Activated T-helper 2 cell treated with anti-CD3 and anti-CD28 coated beads, Interferon-gamma antibody, Interleukin-2, Interleukin-4, amounts not matched to agents 10 μg/mL and 5 μg/mL and 100 μg/mL, durations not matched to agents 14 hours and 24 hours and 36 hours (primary cell): ENCODE data around the gene OXA1L. TPM values are rescaled to one million over a fixed set of nuclear protein-coding genes. Genes with fewer than 3 reads are reported as not detected.
"Not testable (repeated sequence)": the region's sequence is repeated elsewhere in the genome, so short reads cannot be mapped to it uniquely, and the experiment has no call there.

Experiments
- DNase-seq: peaks from one replicate; pipeline ENCODE4 v3.0.0; 2021; ENCODE audit warnings: low spot score
- H3K27ac Mint-ChIP-seq: one replicate; pipeline ENCODE4 v1.8.0; 2021; ENCODE audit warnings: mixed read lengths
- H3K27me3 Mint-ChIP-seq: one replicate; pipeline ENCODE4 v1.8.0; 2021; ENCODE audit warnings: low read depth, mixed read lengths
- H3K36me3 Mint-ChIP-seq: one replicate; pipeline ENCODE4 v1.8.0; 2021; ENCODE audit warnings: low read depth, mixed read lengths
- H3K4me1 Mint-ChIP-seq: one replicate; pipeline ENCODE4 v1.8.0; 2021; ENCODE audit warnings: low read depth, mixed read lengths
- H3K4me3 Mint-ChIP-seq: one replicate; pipeline ENCODE4 v1.8.0; 2021; ENCODE audit warnings: low read depth, mild to moderate bottlenecking, moderate library complexity, mixed read lengths
- H3K9me3 Mint-ChIP-seq: one replicate; pipeline ENCODE4 v1.8.0; 2021; ENCODE audit warnings: mixed read lengths
- intact Hi-C: fragments of 100-400 bp; cut with micrococcal nuclease; formaldehyde crosslinking; loops from one replicate; pipeline ENCODE4 v1.15.1; 2023
- total RNA-seq: library from RNA; stranded (reverse); gene quantifications from 2 replicates; pipeline ENCODE4 v1.2.3, GENCODE V29; 2022

The OXA1L gene
- total RNA-seq, 1 donor from 2014 or later: 114 TPM

GRCh38 chr14:22740020-22740419 lies 26.5 kb upstream of the OXA1L start:
- intact Hi-C loops: no loop called here
- Mint-ChIP-seq H3K36me3 (peaks cover 6% of the 10 kb centered on the region), H3K27ac (no peak overlapping the region), H3K27me3 (peaks cover 7% of the 10 kb centered on the region), H3K4me1 (peaks cover 21% of the 10 kb centered on the region), H3K9me3 (no peaks in the 10 kb centered on the region), H3K4me3 (no peak overlapping the region)
- DNase-seq: no peak

- H3K36me3 Mint-ChIP-seq: no peaks in the 10 kb centered on the region
- no peak for DNase-seq
- no peak overlapping the region for H3K4me3 Mint-ChIP-seq
- H3K9me3 Mint-ChIP-seq: no peaks in the 10 kb centered on the region
- H3K27ac Mint-ChIP-seq: no peak overlapping the region
- intact Hi-C loops: no loop called here
- peaks cover 17% of the 10 kb centered on the region for H3K4me1 Mint-ChIP-seq
- peaks cover 39% of the 10 kb centered on the region for H3K27me3 Mint-ChIP-seq
These were observed 18.7 kb upstream of the OXA1L start for GRCh38 chr14:22747769-22748168.

GRCh38 chr14:22748206-22748605 lies 18.3 kb upstream of the OXA1L start:
- no peak for DNase-seq
- Mint-ChIP-seq H3K27me3 (peaks cover 41% of the 10 kb centered on the region), H3K4me1 (peaks cover 21% of the 10 kb centered on the region), H3K27ac (no peak overlapping the region), H3K36me3 (no peaks in the 10 kb centered on the region), H3K4me3 (no peak overlapping the region), H3K9me3 (no peaks in the 10 kb centered on the region)
- intact Hi-C loops: no loop called here

- Mint-ChIP-seq H3K27ac (no peak overlapping the region), H3K4me1 (peaks cover 21% of the 10 kb centered on the region), H3K4me3 (no peak overlapping the region), H3K9me3 (no peaks in the 10 kb centered on the region), H3K36me3 (no peaks in the 10 kb centered on the region), H3K27me3 (peaks cover 45% of the 10 kb centered on the region)
- no peak for DNase-seq
- intact Hi-C loops: no loop called here
These were observed 17.8 kb upstream of the OXA1L start for GRCh38 chr14:22748631-22749068.

- no peak for DNase-seq
- no peak overlapping the region for H3K27ac Mint-ChIP-seq
- H3K9me3 Mint-ChIP-seq: no peaks in the 10 kb centered on the region
- H3K27me3 Mint-ChIP-seq: peaks cover 48% of the 10 kb centered on the region
- peaks cover 21% of the 10 kb centered on the region for H3K4me1 Mint-ChIP-seq
- intact Hi-C loops: no loop called here
- H3K4me3 Mint-ChIP-seq: no peak overlapping the region
- no peaks in the 10 kb centered on the region for H3K36me3 Mint-ChIP-seq
These were observed 14.1 kb upstream of the OXA1L start for GRCh38 chr14:22752422-22752821.

GRCh38 chr14:22753586-22753985 lies 12.9 kb upstream of the OXA1L start:
- Mint-ChIP-seq H3K9me3 (no peaks in the 10 kb centered on the region), H3K36me3 (no peaks in the 10 kb centered on the region), H3K27me3 (peaks cover 38% of the 10 kb centered on the region), H3K27ac (no peak overlapping the region), H3K4me1 (peaks cover 16% of the 10 kb centered on the region), H3K4me3 (no peak overlapping the region)
- no peak for DNase-seq
- intact Hi-C loops: no loop called here

GRCh38 chr14:22757972-22758650 lies 8.4 kb upstream of the OXA1L start:
- DNase-seq, H3K27ac Mint-ChIP-seq, H3K4me1 Mint-ChIP-seq, intact Hi-C loops, H3K4me3 Mint-ChIP-seq: not testable (repeated sequence)
- Mint-ChIP-seq H3K36me3 (peaks cover 29% of the 10 kb centered on the region), H3K27me3 (peaks cover 14% of the 10 kb centered on the region), H3K9me3 (peaks cover 25% of the 10 kb centered on the region)

GRCh38 chr14:22761734-22762133 lies 4.8 kb upstream of the OXA1L start:
- Mint-ChIP-seq H3K4me3 (no peak overlapping the region), H3K4me1 (peaks cover 11% of the 10 kb centered on the region), H3K9me3 (peaks cover 25% of the 10 kb centered on the region), H3K27me3 (peaks cover 1% of the 10 kb centered on the region), H3K36me3 (peaks cover 44% of the 10 kb centered on the region), H3K27ac (no peak overlapping the region)
- no peak for DNase-seq
- intact Hi-C loops: loop anchor here (10.0 kb wide), 1 partner anchor 47 kb away; no protein-coding TSS in a partner anchor

- H3K36me3 Mint-ChIP-seq: peaks cover 63% of the 10 kb centered on the region
- H3K4me3 Mint-ChIP-seq: no peak overlapping the region
- H3K4me1 Mint-ChIP-seq: peaks cover 26% of the 10 kb centered on the region
- H3K27ac Mint-ChIP-seq: no peak overlapping the region
- no peaks in the 10 kb centered on the region for H3K27me3 Mint-ChIP-seq
- peaks cover 25% of the 10 kb centered on the region for H3K9me3 Mint-ChIP-seq
- DNase-seq: no peak
- intact Hi-C loops: loop anchor here (10.0 kb wide), 1 partner anchor 50 kb away; no protein-coding TSS in a partner anchor
These were observed 2.1 kb upstream of the OXA1L start for GRCh38 chr14:22764382-22764781.

- peak overlapping the region; percentile 85 for H3K4me3 Mint-ChIP-seq
- peaks cover 27% of the 10 kb centered on the region for H3K4me1 Mint-ChIP-seq
- no peaks in the 10 kb centered on the region for H3K27me3 Mint-ChIP-seq
- DNase-seq: no peak
- peaks cover 69% of the 10 kb centered on the region for H3K36me3 Mint-ChIP-seq
- intact Hi-C loops: loop anchor here (2.0 to 10.0 kb wide), 2 partner anchors 52 to 62 kb away; partner anchors contain the start of gene MRPL52
- peaks cover 7% of the 10 kb centered on the region for H3K9me3 Mint-ChIP-seq
- peak overlapping the region; percentile 91 for H3K27ac Mint-ChIP-seq
These were observed 768 bp downstream of the OXA1L start for GRCh38 chr14:22767323-22767589.

GRCh38 chr14:22768947-22769346 lies 2.5 kb downstream of the OXA1L start:
- H3K4me1 Mint-ChIP-seq: peaks cover 27% of the 10 kb centered on the region
- intact Hi-C loops: loop anchor here (10.0 kb wide), 1 partner anchor 54 kb away; no protein-coding TSS in a partner anchor
- peak overlapping the region; percentile 15 for H3K4me3 Mint-ChIP-seq
- no peaks in the 10 kb centered on the region for H3K27me3 Mint-ChIP-seq
- peaks cover 67% of the 10 kb centered on the region for H3K36me3 Mint-ChIP-seq
- no peaks in the 10 kb centered on the region for H3K9me3 Mint-ChIP-seq
- H3K27ac Mint-ChIP-seq: no peak overlapping the region
- DNase-seq: no peak

GRCh38 chr14:22769369-22769768 lies 2.9 kb downstream of the OXA1L start:
- H3K36me3 Mint-ChIP-seq: peaks cover 67% of the 10 kb centered on the region
- no peaks in the 10 kb centered on the region for H3K27me3 Mint-ChIP-seq
- H3K27ac Mint-ChIP-seq: no peak overlapping the region
- DNase-seq: no peak
- H3K9me3 Mint-ChIP-seq: no peaks in the 10 kb centered on the region
- H3K4me3 Mint-ChIP-seq: peak overlapping the region; percentile 15
- intact Hi-C loops: loop anchor here (10.0 kb wide), 1 partner anchor 55 kb away; no protein-coding TSS in a partner anchor
- peaks cover 27% of the 10 kb centered on the region for H3K4me1 Mint-ChIP-seq

GRCh38 chr14:22770481-22771187 lies 4.1 kb downstream of the OXA1L start:
- Mint-ChIP-seq H3K4me1 (peaks cover 23% of the 10 kb centered on the region), H3K36me3 (peaks cover 70% of the 10 kb centered on the region), H3K27ac (no peak overlapping the region), H3K9me3 (no peaks in the 10 kb centered on the region), H3K27me3 (no peaks in the 10 kb centered on the region), H3K4me3 (no peak overlapping the region)
- intact Hi-C loops: no loop called here
- DNase-seq: no peak
